HL-60/S4 treated with phorbol 12-myristate 13-acetate at 8.2 ng/mL for 4 days and 3 days (cell line): ENCODE data around the gene MISP.
"Not testable (repeated sequence)": the region's sequence is repeated elsewhere in the genome, so short reads cannot be mapped to it uniquely, and the experiment has no call there.

Experiments
- in situ Hi-C: fragments of 300-500 bp; cut with MboI; formaldehyde crosslinking; loops from 2 replicates; pipeline ENCODE4 v1.15.0; 2022; ENCODE audit warnings: low sequenced_read_pairs

The MISP gene

DNA sequence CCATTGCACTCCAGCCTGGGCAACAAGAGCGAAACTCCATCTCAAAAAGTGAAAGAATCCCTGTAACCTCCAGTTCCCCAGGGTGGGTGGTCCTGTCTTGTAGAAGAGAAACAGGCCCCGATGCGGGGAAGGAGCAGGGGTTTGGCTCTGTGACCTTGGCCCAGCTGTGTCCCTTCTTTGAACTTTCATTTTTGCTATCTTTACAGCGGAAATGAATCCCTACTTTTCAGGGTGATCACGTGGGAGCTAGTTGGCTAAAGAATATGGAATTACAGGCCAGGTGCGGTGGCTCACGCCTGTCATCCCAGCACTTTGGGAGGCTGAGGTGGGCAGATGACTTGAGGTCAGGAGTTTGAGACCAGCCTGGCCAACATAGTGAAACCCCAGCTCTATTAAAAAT lies 5.8 kb upstream of the MISP start:
- in situ Hi-C loops: not testable (repeated sequence)

DNA sequence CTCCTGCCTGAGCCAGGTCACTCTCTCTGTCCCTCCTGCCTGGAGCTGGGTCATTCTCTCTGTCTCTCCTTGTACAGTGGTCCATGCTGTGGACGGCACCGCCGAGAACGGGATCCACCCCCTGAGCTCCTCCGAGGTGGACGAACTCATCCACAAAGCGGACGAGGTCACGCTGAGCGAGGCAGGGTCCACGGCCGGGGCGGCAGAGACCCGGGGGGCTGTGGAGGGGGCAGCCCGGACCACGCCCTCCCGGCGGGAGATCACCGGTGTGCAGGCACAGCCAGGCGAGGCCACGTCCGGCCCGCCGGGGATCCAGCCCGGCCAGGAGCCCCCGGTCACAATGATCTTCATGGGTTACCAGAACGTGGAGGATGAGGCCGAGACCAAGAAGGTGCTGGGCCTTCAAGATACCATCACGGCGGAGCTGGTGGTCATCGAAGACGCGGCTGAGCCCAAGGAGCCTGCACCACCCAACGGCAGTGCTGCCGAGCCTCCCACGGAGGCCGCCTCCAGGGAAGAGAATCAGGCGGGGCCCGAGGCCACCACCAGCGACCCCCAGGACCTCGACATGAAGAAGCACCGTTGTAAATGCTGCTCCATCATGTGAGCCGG lies 4.6 kb upstream of the MISP start:
- in situ Hi-C loops: no loop called here

DNA sequence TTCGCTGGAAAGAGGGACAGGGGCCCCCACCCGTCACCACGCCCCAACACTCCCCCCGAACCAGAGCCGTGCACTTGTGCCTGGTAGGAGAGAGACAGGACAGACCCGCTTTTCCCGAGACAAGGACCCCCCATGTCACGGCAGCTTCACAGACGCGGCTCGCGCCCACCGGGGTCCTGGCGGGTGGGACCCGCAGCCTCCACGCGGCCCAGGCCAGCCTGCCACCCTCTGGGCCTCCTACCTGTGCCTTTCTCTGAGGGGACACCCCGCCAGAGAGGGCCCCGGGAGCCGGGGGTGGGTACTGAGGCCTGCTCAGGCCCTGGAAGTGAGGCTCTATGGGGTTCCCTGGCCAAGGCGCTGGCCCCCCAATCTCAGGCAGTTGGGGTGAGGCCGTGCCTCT lies 4.0 kb upstream of the MISP start:
- in situ Hi-C loops: no loop called here

DNA sequence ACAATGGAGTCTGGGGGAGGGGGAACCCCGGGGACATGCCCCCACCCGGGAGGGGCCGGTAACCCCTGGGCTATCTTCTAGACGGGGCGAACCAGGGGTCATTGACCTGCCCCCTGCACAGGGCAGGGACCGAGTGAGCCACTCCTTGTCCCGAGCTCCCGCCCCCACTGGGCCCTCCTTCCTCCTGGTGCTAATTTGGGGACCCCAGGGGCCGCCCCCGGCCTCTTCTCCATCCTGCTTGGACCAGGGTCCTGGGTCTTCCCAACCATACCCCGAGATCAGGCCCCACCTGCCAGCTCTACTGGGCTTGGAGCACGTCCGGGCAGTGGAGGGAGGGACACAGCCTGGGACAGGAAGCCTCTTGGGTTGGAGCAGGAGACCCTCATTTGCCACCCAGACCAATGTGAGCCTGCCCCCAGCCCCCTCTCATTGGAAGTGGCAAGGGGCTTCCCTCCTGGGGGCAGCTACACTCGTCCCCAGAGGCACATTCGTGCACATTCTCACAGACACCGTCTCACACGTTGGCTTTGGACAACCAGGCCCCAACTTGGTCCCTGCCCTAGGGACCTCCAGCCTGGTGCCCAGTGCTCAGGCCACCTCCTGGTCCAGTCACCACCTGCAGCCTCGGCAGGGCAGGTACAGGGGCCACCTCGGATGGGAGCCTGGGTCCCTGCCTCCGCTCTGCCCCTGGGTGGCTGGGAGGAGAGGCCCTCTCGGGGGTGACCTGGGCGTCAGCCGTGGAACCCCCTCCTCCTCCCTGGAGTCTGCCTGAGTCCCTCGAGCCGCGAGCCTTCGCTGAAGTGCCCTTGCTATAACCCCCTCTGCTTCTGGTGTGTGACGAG lies 3.3 kb upstream of the MISP start:
- in situ Hi-C loops: no loop called here

DNA sequence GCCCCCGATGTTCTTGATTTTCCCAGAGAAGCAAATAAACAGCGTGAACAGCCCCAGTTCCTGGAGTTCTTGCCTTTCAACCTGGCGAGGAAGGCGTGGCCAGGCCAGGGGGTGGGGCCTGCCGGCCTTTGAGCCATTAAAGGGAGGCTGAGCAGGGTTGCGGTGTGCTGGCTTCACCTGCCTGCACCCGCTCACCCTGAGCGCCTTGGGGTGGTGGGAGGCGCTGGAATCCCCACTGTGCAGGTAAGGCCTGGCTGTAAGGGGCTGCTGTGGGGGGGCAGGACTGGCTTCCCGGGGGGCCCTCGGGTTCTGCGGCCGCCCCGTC lies 2.7 kb upstream of the MISP start:
- in situ Hi-C loops: no loop called here

DNA sequence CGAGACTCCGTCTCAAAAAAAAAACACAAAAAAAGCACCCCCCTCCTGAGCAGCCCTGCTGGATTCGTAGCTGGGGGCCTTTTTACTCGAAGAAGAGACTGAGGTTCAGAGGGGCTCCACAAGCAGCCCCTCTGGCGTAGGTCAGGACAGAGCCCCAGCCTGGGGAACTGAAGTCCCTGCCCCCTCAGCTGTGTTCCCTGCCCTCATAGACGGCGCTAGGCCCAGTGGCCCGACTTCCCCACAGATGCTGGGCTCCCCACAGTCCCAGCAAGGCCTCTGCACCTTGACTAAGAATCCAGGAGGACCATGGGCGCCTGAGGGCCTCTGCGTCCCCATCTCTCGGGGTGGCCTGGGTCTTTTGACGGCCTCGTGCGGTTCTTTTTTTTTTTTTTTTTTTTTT lies 1.1 kb upstream of the MISP start:
- in situ Hi-C loops: no loop called here

DNA sequence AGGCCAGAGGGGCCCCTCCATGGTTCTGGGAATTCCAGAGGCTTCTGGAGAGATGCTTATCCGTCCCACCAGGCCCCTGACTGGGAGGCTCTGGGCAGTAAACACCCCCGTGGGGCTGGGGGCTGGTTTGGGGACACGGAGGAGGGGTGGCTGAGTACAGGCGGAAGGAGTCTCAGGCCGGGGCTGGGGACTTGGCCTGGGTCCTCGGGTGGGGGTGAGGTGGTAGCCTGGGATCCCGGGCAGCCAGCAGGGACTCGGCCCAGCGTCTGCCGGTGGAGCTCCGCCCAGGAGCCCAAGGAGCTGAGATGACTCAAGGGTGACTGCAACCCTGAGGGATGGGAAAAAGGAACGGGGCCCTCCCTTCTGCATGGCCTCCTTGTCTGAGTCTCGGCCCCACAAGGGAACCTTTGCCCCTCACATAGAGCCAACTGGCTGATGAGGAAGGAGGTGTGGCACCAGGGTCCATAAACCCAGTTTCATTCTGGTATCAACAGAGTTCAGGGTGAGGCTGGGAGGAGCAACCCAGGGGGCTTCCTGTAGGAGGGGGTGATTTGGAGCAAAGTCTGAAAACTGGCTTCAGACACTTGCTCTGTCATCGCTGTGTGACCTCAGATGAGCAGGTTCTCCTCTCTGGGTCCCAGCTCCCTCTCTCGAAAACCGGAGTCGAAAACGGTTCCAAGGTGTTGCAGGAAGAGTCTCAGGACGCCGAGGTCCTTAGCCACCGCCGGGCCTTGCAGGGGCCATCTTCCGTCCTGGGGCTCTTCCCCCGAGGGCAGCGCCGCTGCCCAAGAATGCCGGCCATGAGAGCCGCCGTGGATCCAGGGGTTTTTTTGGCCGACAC lies 809 bp downstream of the MISP start:
- in situ Hi-C loops: no loop called here

DNA sequence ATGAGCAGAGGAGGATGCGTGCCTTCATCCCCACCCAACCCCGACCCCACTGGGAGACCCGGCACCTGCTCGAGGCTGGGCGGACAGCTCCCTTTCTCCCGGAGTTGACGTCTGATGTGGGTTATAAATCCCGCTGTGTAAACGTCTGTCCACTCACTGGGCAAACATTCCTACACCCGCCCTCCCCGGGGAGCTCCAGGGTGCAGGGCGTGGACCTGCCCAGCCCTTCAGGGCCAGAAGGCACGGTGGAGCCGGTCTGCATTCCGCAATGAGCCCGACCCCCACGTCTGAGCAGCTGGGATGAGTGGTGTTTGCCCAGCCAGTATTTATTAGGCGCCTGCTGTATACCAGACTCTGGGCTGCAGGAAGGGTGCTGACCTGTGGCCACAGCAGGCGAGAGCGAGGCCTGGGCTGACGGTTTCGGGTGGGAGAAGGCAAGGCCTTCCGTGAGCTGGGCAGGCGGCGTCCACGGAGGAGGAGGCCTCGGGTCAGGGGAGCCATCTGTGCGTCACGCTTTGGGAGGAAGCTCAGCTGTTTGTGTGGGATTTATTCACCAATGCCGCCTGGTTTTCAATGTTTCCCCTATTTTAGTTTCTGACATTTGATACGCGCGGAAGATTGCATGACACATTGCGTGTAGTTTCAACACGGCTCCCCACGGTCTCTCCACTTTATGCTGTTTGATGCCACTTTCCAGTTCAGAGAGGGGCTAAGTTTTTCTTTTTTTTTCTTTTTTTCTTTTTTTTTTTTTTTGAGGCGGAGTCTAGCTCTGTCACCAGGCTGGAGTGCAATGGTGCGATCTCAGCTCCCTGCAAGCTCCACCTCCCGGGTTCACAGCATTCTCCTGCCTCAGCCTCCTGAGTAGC lies 2.0 kb downstream of the MISP start:
- in situ Hi-C loops: no loop called here

DNA sequence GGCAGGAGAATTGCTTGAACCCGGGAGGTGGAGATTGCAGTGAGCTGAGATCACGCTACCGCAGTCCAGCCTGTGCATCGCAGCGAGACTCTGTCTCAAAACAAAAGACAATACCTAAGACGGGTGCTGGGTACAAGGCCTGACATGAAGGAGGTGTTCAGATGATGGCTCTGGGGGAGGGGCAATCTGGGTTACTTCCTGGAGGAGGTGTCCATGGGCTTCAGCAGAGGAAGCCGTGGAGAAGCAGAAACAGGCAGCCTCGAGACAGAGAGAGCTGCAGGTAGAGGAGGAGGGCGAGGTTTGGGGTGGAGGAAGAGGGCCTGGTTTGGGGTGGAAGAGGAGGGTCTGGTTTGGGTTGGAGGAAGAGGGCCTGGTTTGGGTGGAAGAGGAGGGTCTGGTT lies 3.6 kb downstream of the MISP start:
- in situ Hi-C loops: no loop called here

DNA sequence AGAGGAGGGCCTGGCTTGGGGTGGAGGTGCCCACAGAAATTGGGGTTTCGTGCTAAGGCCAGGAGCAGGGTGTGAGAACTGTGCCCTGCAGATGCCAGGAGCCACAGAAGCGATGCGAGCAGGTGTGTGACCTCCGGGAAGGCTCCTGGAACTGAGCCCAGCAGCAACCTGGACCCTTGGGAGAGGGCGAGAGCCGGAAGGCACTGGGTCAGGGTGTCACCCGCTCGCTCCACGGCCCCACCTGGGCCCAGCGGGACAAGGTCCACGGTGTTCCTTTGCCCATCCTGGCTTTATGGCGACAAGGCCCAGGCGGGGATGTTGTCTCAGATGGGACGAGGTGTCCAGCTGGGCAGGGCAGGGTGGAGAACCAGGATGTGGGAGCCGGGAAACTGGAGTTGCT lies 4.2 kb downstream of the MISP start:
- in situ Hi-C loops: no loop called here

DNA sequence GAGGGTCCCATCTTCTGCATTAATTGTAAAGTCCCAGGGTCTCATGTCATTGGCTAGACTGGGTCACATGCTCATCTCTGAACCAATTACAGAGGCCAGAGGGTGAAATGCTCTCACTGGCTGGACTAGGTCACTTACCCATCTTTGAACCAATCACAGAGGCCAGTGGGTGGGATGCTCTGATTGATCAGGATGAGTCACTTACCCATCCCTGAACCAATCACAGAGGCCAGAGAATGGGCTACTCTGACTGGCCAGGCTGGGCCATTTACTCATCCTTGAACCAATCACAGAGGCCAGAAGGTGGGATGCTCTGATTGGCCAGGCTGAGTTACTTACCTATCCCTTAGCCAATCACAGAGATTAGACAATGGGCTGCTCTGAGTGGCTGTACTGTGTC lies 5.3 kb downstream of the MISP start:
- in situ Hi-C loops: no loop called here

DNA sequence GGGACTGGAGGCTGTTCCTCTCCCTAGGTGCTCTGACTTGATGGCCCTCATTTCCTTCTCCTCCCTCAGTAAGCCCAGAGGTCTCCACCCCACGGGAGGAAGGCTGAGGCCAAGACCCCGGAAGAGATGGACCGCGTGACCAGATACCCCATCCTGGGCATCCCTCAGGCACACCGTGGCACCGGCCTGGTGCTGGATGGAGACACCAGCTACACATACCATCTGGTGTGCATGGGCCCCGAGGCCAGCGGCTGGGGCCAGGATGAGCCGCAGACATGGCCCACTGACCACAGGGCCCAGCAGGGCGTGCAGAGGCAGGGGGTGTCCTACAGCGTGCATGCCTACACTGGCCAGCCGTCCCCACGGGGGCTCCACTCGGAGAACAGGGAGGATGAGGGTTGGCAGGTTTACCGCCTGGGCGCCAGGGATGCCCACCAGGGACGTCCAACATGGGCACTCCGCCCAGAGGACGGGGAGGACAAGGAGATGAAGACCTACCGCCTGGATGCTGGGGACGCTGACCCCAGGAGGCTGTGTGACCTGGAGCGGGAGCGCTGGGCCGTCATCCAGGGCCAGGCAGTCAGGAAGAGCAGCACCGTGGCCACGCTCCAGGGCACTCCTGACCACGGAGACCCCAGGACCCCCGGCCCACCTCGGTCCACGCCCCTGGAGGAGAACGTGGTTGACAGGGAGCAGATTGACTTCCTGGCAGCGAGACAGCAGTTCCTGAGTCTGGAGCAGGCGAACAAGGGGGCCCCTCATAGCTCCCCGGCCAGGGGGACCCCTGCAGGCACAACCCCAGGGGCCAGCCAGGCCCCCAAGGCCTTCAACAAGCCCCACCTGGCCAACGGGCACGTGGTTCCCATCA lies 6.1 kb downstream of the MISP start:
- in situ Hi-C loops: no loop called here

DNA sequence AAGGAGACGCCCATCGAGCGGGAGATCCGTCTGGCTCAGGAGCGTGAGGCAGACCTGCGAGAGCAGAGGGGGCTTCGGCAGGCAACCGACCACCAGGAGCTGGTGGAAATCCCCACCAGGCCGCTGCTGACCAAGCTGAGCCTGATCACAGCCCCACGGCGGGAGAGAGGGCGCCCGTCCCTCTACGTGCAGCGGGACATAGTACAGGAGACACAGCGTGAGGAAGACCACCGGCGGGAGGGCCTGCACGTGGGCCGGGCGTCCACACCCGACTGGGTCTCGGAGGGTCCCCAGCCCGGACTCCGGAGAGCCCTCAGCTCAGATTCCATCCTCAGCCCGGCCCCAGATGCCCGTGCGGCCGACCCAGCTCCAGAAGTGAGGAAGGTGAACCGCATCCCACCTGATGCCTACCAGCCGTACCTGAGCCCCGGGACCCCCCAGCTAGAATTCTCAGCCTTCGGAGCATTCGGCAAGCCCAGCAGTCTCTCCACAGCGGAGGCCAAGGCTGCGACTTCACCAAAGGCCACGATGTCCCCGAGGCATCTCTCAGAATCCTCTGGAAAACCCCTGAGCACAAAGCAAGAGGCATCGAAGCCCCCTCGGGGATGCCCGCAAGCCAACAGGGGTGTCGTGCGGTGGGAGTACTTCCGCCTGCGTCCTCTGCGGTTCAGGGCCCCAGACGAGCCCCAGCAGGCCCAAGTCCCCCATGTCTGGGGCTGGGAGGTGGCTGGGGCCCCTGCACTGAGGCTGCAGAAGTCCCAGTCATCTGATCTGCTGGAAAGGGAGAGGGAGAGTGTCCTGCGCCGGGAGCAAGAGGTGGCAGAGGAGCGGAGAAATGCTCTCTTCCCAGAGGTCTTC lies 7.1 kb downstream of the MISP start:
- in situ Hi-C loops: no loop called here

DNA sequence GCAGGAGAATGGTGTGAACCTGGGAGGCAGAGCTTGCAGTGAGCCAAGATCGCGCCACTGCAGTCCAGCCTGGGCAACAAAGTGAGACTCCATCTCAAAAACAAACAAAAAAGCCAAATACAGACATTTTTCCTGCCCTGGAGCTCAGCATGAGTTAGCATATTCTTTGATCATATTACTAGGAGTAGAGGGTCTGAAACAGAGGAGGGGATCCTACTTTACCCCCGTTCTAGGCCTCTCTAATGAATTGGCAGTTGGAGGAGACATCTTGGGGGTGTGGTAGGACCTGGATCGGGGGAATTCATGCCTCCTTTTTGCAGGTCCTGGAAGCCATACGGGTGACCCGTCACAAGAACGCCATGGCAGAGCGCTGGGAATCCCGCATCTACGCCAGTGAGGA lies 12.3 kb downstream of the MISP start:
- in situ Hi-C loops: loop anchor here (10.0 kb wide), 1 partner anchor 152 kb away; the partner anchor contains the start of genes KISS1R and R3HDM4

DNA sequence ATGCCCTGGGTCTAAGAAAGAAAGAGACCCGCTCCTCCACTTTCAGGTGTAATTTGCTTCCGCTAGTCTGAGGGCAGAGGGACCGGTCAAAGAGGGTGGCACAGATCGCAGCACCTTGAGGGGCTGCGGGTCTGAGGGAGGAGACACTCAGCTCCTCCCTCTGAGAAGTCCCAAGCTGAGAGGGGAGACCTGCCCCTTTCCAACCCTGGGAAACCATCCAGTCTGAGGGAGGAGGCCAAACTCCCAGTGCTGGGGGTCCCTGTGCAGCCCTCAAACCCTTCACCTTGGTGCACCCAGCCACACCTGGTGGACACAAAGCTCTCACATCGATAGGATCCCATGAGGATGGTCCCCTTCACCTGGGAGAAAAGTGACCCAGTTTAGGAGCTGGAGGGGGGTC lies 13.0 kb downstream of the MISP start:
- in situ Hi-C loops: loop anchor here (10.0 kb wide), 1 partner anchor 151 kb away; the partner anchor contains the start of genes KISS1R and R3HDM4

DNA sequence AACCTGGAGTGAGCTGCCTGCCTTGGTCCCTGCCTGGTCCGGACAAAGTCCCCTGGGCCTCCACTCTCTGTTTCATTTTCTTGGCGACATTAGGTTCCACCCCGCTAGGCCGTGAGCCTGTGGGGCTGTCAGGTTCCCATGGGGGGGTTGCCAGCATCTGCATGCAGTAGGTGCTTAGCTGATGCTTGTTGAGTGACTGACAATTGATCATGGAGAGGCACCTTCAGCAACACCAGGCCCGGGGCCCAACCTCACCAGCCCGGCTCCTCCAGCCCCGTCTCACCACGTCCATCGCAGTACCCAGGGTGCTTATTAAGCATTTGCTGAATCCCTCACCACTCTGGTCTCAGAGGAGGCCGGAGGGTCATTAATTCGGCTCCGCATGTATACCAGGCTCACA lies 13.4 kb downstream of the MISP start:
- in situ Hi-C loops: loop anchor here (10.0 kb wide), 1 partner anchor 150 kb away; the partner anchor contains the start of genes KISS1R and R3HDM4

DNA sequence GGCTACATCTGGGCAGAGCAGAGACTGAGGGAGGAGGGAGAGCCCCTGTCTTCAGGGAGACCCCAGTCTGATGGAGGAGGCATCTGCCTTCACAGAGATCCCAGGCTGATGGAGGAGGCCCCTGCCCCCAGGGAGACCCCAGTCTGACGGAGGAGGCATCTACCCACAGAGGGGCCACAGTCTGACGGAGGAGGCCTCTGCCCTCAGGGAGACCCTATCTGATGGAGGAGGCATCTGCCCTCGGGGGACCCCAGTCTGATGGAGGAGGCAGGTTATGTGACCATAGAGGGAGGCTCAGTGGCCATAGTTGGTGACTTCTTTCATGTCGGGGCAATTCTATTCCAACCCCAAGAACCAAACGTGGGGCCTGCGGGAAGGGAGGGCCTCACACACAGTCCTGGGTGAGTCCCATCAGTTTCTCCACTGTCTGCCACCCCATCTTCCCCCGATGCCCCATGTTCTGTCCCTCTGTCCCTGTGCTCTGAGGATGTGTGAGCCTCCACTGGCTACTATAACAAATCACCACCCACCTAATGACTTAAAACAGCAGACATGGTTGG lies 14.3 kb downstream of the MISP start:
- in situ Hi-C loops: loop anchor here (10.0 kb wide), 1 partner anchor 150 kb away; the partner anchor contains the start of genes KISS1R and R3HDM4

DNA sequence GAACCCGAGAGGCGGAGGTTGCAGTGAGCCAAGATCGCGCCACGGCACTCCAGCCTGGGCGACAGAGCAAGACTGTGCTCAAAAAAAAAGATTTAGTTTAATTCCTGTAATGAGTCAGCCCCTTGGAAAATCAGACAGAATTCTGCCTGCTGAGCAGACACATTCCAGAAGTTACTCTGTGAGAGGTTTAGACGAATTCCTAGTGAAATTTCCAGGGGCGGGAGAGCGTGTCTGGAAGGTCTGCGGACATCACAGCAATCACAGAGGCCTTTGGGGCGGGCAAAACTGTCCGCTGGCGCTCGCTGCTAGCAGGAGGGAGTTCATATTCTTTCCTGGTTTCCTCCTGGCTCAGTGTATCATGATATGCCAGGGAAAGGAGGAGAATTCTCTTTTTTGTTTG lies 17.5 kb downstream of the MISP start:
- in situ Hi-C loops: loop anchor here (10.0 kb wide), 1 partner anchor 146 kb away; the partner anchor contains the start of genes KISS1R and R3HDM4
